GM21526 (cell line): ENCODE measurements around the gene ITSN1.
"Not testable (repeated sequence)": the region's sequence is repeated elsewhere in the genome, so short reads cannot be mapped to it uniquely, and the experiment has no call there.

ENCODE experiments used
- ATAC-seq: cut with Tn5 transposase; IDR thresholded peaks from one replicate; pipeline ENCODE4 v1.9.1; 2021; ENCODE audit warnings: moderate library complexity; ENCODE audit not compliant: unreplicated experiment, low FRiP score

Gene ITSN1

DNA sequence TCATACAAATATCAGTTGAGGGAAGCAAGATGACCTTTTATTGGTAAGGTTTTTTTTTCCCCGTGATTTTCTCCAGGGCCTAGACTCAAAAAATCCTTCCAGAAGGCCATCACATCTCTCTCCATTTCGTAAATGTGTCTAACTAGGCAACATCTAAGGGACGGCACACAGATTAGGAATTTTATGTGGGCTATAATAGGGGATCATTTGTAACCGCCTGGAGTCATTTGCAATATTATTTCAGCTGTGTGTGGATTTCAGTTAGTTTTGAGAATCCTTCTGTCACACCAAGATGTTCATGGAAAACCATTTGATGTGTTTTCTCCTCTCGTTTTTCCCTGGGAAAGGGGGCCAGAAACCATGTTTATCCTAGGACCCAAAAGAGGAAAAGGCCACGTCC is 210.2 kb downstream of the ITSN1 start:
- ATAC-seq: no peak

DNA sequence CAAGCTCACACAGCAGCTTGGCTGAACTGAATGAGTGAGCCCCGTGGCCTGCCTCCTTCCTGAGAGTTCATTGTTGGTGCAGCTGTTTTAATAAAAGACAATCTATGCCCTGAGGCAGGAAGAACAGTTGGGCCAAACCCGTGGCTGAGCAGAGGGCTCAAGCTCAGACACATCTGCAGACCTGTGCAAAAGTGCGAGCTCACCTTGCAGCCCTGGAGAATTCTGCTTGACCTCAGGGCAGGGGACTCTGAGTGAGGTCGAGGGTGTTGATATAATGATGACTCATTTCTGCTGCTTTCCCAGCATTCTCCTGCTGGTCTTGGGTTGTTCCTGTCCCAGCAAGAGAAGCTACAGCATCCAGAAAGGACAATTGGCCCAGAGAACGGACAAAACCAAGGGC is 212.3 kb downstream of the ITSN1 start:
- no peak for ATAC-seq

DNA sequence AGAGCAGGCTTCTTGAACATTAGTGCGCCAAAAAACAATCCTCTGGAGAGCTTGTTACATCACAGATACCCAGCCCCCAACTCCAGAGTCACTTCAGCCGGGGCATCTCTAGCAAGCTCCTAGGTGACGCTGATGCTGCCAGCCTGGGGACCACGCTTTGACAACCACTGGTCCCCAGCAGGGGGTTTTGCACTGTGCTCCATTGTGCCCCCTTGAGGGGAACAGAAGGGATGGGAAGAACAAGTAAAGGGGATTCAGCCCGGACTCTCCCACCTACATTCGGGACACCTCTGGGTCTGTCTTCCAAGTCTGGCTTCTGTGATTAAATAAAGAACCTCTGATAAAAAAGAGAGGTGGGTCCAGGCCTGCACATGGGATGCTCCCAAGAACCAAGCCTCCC is 212.9 kb downstream of the ITSN1 start:
- ATAC-seq: no peak

DNA sequence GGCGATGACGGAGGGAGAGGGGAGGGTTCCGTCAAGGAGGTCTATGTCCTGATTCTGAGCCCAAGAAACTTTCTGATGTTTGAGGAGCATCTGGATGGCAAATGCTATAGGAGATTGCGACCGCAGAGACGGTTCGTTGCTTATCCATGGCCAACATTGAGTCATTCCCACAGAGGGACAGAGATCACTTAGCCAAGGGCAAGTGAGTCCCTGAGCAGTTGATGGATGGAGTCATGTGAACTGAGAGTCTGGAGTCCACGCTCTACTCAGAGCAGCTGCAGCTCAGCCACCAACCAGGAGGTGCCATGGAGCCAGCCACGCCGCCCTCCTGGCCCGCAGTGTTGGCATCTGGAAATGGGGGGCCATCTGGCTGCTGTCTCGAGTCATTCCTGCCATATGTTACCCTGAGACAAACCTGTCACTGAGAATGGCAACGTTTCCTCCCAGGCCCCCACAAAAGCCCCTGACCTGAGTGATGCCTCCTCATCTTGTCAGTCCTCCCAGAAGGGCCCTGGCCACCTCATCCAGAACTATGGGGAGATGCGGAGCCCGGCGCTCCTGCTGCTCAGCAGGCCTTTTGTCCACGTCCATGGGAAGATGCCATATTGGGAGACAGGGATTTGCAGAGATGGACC is 214.7 kb downstream of the ITSN1 start:
- ATAC-seq: no peak

DNA sequence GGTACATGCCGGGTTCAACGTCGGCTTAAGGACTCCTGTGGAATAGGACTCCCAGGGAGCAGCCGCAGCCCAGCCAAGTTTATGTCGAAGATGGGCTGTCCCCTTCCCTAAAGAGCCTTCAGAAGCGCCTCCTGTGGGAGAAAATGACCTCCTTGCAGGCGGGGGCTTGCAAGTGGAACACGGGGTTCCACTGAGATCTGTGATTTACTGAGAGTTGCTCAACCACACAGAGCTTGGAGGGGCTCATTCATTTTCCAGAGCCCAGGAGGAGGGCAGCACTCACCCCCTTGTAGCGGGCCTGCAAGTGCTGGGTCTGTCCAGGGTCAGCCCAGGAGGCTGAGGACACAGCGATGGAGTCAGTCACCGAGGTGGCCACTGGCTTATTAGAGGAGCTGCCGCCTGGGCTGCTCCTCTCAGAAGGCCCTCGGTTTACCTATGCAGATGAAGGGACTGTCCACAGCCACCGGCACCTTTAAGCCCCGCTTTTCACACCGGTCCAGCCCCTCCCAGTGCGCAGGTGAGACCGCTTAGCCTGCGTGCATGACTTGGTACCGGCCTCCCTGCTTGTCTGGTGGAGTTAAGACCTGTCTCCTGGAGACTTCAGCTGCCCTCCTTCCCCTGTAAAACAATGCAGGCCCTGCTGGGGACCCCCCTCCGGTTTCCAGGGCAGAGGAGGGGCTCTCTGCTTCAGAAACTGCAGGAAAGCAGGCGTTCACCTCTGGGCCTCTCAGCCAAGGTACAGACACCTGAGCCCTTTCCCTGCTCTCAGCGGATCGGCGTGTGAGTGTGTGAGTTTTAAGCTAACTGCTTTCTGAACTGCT is 215.8 kb downstream of the ITSN1 start:
- no peak for ATAC-seq

DNA sequence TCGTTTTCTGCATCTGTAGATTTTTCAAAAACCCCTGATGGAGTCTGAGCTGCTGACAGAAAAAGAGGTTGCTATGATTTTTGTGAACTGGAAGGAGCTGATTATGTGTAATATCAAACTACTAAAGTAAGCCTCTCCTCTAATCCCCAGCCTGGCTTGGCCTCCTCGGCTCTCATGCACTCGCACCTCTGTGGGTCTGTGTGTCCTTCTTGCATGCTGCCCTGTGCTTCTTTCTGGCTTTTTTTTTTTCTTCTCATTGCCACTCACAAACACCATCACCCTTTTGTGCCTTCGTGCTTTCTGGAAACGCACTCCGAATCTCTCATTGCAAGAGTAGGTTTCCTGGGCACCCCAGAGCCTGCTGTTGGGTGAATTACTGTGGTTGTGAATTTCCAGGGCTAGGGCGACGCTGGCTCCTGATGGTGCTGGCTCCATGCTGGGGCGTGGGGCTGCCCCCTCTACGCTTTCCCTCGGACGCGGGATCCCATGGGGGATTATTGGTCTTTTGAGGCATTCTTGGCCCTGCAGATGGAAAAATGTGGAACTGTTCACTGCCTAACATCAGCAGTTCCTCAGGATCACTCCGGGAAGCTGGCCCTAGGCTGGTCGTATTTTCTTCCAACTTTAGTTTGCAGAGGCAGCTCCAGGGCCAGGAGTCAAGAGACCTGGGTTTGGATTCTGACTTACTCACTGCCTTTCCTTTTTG is 216.5 kb downstream of the ITSN1 start:
- ATAC-seq: no peak

DNA sequence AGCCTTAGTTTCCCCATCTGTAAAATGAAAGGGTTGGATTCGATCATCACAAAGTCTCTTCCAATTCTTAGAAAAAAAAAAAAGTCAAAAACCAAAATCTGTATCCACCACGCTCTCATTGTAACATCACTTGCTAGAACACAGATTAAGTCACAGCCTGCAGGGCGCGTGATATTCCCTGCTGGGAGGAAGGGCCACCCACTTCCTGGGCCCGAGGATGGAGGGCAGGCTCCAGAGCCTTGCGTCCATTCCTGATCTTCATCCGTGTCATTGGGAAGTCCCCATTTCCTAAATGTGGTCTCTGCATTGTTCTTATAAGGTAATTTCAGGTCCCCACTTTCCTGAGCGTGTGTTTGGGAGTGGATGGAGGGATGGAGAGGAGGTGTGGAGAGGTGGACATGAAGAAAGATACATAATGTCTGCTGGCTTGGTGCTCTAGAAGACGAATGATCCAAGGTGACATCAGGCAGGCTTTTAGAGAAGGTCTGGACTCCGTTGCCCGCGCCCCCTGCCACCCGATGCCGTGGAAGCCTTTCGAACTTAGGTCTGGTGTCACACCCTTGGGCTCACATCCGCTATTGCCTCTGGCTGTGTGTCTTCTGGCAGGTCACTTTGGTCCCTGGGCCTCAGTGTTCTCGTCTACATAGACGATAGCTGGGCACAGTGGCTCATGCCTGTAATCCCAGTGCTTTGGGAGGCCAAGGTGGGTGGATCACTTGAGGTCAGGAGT is 217.2 kb downstream of the ITSN1 start:
- no peak for ATAC-seq

DNA sequence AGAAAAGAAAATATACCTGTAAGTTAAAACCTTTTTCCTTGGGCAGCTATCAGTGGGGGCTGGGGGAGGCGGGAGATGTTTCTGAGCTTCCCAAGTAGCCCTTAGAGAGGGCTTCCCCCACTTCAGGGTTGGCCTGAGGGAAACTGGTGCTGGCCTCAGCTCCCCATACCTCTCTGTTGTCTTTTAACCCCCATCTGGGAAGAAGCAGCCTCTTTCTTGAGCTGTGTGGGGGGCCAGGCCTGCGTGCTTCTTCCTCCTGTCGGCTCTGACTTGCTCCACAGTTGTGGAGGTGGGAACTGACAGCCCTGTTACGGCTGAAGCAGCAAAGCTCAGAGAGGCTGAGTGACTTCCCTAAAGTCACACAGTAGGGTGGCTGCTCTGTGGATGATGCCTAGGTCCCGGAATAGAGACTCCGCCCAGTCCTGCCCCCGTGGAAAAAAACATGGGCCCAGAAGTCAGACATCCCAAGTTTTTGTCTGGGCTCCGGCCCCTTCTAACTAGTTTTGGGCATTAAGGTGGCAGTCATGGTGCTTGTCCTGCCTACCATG is 218.1 kb downstream of the ITSN1 start:
- no peak for ATAC-seq

DNA sequence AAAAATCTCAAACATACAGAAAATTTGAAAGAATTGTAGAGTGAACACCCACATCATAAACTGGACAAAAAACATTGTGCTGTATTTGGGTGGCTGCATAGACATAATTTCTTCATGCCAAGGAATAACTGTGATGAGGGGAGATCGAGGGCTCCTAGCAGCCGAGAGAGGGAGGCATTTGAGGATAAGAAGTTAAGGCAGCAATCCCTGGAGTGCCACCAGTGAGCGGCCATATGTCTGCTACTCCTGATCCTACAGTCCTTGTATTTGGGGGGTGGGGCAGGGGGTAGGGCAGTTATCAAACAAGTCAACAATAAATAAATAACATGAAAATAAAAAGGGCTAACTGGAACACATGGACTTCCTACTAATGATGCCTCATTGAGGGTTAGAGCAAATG is 218.8 kb downstream of the ITSN1 start:
- ATAC-seq: no peak

DNA sequence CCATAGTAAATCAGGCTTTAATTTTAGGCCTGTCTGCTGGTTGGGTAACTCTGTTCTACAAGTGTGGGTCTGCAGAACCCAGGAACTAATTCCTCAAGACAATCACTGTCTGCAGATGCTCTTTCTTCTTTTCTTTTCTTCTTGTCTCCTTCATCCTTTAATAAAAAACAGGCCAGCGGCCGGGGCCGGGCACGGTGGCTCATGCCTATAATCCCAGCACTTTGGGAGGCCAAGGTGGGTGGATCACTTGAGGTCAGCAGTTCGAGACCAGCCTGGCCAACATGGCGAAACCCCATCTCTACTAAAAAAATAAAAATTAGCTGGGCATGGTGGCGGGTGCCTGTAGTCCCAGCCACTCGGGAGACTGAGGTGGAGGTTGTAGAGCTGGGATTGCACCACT is 220.9 kb downstream of the ITSN1 start:
- not testable (repeated sequence) for ATAC-seq

DNA sequence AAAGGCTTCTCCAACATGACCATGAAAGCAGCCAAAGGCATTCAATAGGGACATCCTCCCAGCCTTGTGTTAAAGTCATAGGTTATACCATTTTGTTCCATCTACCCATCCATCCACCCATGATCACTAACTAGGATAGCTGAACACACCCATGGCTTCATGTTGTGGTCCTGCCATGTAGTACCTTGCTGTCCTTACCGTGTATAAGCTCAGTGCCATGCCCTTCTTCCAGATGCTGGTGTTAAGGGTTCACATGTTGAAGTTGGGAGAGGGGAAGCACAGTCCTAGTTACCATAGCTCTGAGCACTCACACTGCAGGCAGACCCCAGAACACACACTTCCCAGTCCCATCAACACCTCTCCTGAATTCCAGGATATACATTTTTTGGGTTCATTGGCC is 221.8 kb downstream of the ITSN1 start:
- ATAC-seq: no peak

DNA sequence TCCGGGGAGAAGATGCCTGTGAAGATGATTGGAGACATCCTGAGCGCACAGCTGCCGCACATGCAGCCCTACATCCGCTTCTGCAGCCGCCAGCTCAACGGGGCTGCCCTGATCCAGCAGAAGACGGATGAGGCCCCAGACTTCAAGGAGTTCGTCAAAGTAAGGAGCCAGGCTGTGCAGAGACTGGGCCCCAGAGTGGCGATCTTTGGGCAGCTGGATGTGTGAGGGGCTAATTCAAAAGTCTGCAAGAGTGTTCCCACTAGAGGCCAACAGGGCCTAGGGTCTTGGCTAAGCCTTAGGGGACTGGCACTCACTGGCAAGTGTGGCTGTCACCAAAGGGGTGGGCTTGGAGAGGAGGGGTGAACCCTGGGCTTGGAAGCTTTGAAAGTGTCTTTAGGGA is 222.9 kb downstream of the ITSN1 start:
- no peak for ATAC-seq

DNA sequence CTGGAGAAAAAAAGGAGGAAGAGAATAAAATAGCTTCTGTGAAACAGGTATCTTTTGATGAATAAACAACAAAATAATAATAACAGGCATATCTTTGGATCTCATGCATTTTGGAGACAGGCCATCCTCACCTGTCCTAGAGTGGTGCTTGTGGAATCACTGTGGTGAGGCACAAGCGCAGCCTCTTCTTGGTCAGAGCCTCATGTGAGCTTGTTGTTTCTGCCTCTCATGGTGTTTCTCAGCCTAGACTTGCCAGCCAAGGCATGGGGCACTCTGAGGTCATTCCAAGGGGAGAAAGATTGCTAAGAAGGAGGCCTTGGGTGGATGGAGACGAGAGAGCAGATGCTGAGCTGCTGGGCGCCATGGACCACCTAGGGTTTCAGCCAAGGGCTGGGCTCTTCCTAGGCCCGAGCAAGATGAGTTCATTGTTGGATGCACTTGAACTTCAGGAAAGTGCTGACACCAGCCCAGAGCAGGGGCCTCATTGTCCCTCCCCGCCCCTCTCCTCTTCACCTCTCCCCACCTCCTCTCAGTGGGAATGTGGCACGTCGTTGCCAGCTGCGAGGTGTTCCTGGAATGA is 223.8 kb downstream of the ITSN1 start:
- no peak for ATAC-seq

DNA sequence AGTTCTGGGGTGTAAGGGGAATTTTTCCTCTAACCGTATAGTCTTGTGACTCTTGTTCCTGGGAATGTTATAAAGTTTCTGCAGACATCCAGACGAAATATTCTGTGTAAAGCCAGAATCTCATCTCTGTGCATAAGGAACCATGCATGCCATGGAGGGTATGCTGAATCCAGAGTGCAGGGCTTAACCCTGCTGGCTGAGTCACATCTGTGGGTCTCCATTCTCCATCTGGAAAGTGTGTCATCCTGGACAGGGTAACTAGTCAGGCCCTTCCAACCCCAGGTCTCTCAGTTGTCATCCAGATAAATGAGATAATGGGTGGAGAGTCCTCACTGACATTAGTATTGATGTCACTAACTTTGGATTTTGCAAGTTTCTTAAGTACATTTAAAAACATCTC is 224.5 kb downstream of the ITSN1 start:
- ATAC-seq: no peak

DNA sequence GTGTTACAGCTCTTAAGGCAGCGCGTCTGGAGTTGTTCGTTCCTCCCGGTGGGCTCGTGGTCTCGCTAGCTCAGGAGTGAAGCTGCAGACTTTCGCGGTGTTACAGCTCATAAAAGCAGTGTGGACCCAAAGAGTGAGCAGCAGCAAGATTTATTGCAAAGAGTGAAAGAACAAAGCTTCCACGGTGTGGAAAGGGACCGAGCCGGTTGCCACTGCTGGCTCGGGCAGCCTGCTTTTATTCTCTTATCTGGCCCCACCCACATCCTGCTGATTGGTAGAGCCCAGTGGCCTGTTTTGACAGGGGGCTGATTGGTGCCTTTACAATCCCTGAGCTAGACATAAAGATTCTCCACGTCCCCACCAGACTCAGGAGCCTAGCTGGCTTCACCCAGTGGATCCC is 225.6 kb downstream of the ITSN1 start:
- not testable (repeated sequence) for ATAC-seq

DNA sequence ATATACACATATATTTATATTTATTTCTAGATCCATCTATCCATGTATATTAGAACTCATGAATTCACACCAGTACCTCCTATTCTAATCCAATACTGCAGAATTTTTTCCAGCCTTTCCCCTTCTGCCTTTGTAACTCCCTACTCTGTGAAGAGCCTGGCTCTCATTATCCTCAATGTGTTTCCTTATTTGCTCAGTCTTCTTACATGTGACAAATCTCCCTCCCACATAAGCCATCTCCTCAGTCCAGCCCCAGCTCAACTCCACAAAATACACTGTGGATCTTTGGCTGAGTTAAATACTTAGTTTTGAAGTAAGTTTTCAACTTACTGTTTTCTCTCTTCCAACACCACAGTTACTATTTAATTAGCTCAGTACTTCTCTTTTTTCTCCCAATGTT is 227.6 kb downstream of the ITSN1 start:
- no peak for ATAC-seq

DNA sequence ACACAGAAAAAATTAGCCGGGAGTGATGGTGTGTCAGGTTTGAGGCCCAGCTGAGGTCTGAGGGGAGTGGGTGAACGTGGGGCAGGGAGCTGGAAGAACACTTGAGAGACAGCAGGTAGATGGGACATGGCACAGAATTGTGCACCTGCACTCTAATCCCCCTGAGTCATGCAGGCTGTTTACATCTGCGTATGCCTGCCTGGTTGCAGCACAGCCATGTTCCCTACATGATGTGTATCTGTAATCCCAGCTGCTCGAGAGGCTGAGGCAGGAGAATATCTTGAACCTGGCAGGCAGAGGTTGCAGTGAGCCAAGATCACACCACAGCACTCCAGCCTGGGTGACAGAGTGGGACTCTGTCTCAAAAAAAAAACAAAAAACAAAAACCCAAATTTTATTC is 228.5 kb downstream of the ITSN1 start:
- ATAC-seq: no peak

DNA sequence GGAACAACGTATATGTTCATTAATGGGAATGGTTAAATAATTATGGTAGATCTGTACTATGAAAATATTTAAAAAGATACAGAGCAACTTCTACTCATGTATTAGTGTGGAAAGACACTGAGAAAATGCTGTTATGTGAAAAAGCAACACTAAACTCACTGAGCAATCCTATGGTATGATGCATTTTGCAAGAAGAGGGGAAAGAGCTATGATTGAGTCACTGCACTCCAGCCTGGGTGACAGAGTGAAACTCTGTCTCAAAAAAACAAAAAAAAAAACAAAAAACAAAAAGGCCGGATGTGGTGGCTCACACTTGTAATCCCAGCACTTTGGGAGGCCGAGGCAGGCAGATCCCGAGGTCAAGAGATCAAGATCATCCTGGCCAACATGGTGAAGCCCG is 228.9 kb downstream of the ITSN1 start:
- no peak for ATAC-seq

DNA sequence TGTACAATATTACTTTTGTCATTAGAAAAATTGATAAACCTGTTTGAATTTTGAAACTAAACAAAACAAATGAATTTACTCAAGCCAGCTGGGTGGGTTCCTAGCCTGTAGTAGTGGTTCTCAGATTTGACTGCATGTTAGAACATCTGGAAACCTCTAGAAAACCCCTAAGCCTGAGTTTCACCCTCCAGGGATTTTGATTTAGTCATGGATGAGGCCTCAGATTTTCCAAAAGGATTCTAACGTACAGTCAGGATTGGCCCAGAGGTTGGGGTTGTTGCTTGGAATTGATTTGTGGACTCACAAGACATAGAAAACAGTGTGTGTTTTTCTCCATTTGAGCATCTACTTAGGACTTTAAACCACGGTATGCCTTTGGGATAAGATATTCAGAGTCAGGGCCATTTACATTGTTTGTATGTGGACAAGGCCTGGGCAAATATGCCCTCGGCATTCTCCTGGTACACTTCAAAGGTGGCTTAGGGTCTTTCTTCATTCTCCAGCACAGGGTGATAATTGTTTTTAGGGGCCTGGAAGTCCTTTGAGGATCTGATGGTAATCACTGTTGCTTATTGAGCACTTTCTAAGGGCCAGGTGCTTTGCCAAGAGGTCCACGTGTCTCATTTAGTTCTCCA is 230.7 kb downstream of the ITSN1 start:
- no peak for ATAC-seq

DNA sequence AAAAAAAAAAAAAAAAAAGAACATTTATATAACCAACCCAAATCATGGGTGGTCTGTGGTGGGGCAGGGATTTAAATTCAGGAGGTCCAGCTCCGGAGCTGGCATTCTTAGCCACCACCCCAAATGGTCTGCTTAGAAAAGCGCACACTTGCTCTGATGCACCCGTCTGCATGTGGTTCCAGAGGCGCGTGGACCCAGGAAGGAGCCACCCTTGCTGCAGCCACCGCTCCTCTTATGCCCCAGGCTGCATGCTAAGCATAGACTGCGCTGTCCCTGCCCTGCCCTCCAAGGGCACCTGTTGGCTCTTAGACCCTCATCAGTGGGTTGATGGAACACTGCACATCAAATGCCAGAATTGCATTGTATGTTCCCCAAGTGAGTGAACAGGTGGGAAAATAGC is 231.9 kb downstream of the ITSN1 start:
- no peak for ATAC-seq
